ENCODE results near the gene PRKCB. TPM values are rescaled to one million over a fixed set of nuclear protein-coding genes. Genes with fewer than 3 reads are reported as not detected.

Gene PRKCB
- total RNA-seq, 1 donor from 2014 or later, result 1.0 TPM

GRCh38 chr16:23949630-23950290, 114.0 kb downstream of the PRKCB start:
- peaks cover 0 to 6% (median 0%) of the 10 kb centered on the region in 3 donors for H3K4me1 ChIP-seq (ENCODE audit: control insufficient read depth in 3 of 3, insufficient read depth in 3 of 3, low read length in 3 of 3)
- H3K4me3 ChIP-seq (ENCODE audit: low read length in 3 of 3), result no peak overlapping the region
- H3K9me3 ChIP-seq (ENCODE audit: control insufficient read depth in 3 of 3, low read length in 3 of 3), result no peaks in the 10 kb centered on the region
- H3K36me3 ChIP-seq (ENCODE audit: control insufficient read depth in 3 of 3, insufficient read depth in 3 of 3, low read length in 3 of 3), result no peaks in the 10 kb centered on the region
- H3K27me3 ChIP-seq (ENCODE audit: control insufficient read depth in 3 of 3, insufficient read depth in 3 of 3, low read length in 3 of 3), result peaks cover 0 to 4% (median 0%) of the 10 kb centered on the region in 3 donors
- H3K27ac ChIP-seq (ENCODE audit: low read depth, low read length), result no peak overlapping the region
- no peak overlapping the region for H3K9ac ChIP-seq (ENCODE audit: low read depth in 1 of 3, low read length in 3 of 3)

DNA sequence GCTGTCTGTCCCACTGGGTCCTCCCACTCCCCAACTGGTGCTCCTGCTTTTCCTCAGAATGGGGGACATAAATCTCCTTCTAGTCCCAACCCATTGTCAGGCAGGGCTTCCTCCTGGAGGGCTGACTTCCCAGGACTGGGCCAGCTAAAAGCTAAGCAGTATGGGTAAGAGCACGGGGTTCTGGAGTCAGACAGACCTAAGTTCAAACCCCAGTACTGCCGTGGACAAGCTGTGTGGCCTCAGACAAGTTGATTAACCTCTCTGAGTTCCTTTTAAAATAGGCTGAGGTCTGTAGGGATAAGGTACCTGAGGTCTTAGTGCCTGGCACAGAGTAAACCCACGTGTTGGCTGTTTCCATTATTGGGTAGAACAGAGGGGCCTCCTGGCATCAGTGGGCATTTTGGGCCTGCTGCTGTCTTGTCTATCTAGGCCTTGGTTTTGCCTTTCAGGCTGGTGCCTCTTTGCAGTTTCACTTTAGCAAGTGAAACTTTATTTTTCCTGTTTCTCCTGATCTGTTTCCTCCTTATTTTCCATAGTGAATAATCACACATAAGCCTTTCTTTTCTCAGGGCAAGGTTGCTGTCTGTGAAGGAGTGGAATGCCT, 114.6 kb downstream of the PRKCB start:
- Histone ChIP-seq H3K9me3 (ENCODE audit: control insufficient read depth in 3 of 3, low read length in 3 of 3) (no peaks in the 10 kb centered on the region), H3K27ac (ENCODE audit: low read depth, low read length) (no peak overlapping the region), H3K9ac (ENCODE audit: low read depth in 1 of 3, low read length in 3 of 3) (no peak overlapping the region), H3K4me3 (ENCODE audit: low read length in 3 of 3) (no peak overlapping the region), H3K4me1 (ENCODE audit: control insufficient read depth in 3 of 3, insufficient read depth in 3 of 3, low read length in 3 of 3) (peaks cover 0 to 6% (median 0%) of the 10 kb centered on the region in 3 donors), H3K36me3 (ENCODE audit: control insufficient read depth in 3 of 3, insufficient read depth in 3 of 3, low read length in 3 of 3) (no peaks in the 10 kb centered on the region), H3K27me3 (ENCODE audit: control insufficient read depth in 3 of 3, insufficient read depth in 3 of 3, low read length in 3 of 3) (peaks cover 0 to 4% (median 0%) of the 10 kb centered on the region in 3 donors)

- peaks cover 0 to 6% (median 0%) of the 10 kb centered on the region in 3 donors for H3K4me1 ChIP-seq (ENCODE audit: control insufficient read depth in 3 of 3, insufficient read depth in 3 of 3, low read length in 3 of 3)
- H3K9ac ChIP-seq (ENCODE audit: low read depth in 1 of 3, low read length in 3 of 3), result no peak overlapping the region
- no peaks in the 10 kb centered on the region for H3K36me3 ChIP-seq (ENCODE audit: control insufficient read depth in 3 of 3, insufficient read depth in 3 of 3, low read length in 3 of 3)
- H3K4me3 ChIP-seq (ENCODE audit: low read length in 3 of 3), result no peak overlapping the region
- no peaks in the 10 kb centered on the region for H3K9me3 ChIP-seq (ENCODE audit: control insufficient read depth in 3 of 3, low read length in 3 of 3)
- peaks cover 0 to 4% (median 0%) of the 10 kb centered on the region in 3 donors for H3K27me3 ChIP-seq (ENCODE audit: control insufficient read depth in 3 of 3, insufficient read depth in 3 of 3, low read length in 3 of 3)
- no peak overlapping the region for H3K27ac ChIP-seq (ENCODE audit: low read depth, low read length)
Observed at GRCh38 chr16:23950898-23951297, 115.1 kb downstream of the PRKCB start.

- no peak overlapping the region for H3K4me3 ChIP-seq (ENCODE audit: low read length in 3 of 3)
- H3K27me3 ChIP-seq (ENCODE audit: control insufficient read depth in 3 of 3, insufficient read depth in 3 of 3, low read length in 3 of 3), result peaks cover 0 to 4% (median 0%) of the 10 kb centered on the region in 3 donors
- no peak overlapping the region for H3K27ac ChIP-seq (ENCODE audit: low read depth, low read length)
- H3K9me3 ChIP-seq (ENCODE audit: control insufficient read depth in 3 of 3, low read length in 3 of 3), result no peaks in the 10 kb centered on the region
- no peaks in the 10 kb centered on the region for H3K36me3 ChIP-seq (ENCODE audit: control insufficient read depth in 3 of 3, insufficient read depth in 3 of 3, low read length in 3 of 3)
- no peak overlapping the region for H3K9ac ChIP-seq (ENCODE audit: low read depth in 1 of 3, low read length in 3 of 3)
- peaks cover 0 to 6% (median 0%) of the 10 kb centered on the region in 3 donors for H3K4me1 ChIP-seq (ENCODE audit: control insufficient read depth in 3 of 3, insufficient read depth in 3 of 3, low read length in 3 of 3)
Observed at GRCh38 chr16:23952128-23952970, 116.6 kb downstream of the PRKCB start.

- H3K4me3 ChIP-seq (ENCODE audit: low read length in 3 of 3), result no peak overlapping the region
- no peak overlapping the region for H3K9ac ChIP-seq (ENCODE audit: low read depth in 1 of 3, low read length in 3 of 3)
- no peak overlapping the region for H3K27ac ChIP-seq (ENCODE audit: low read depth, low read length)
- peaks cover 0 to 6% (median 0%) of the 10 kb centered on the region in 3 donors for H3K4me1 ChIP-seq (ENCODE audit: control insufficient read depth in 3 of 3, insufficient read depth in 3 of 3, low read length in 3 of 3)
- peaks cover 0 to 2% (median 0%) of the 10 kb centered on the region in 3 donors for H3K27me3 ChIP-seq (ENCODE audit: control insufficient read depth in 3 of 3, insufficient read depth in 3 of 3, low read length in 3 of 3)
- no peaks in the 10 kb centered on the region for H3K36me3 ChIP-seq (ENCODE audit: control insufficient read depth in 3 of 3, insufficient read depth in 3 of 3, low read length in 3 of 3)
- no peaks in the 10 kb centered on the region for H3K9me3 ChIP-seq (ENCODE audit: control insufficient read depth in 3 of 3, low read length in 3 of 3)
Observed at GRCh38 chr16:23952971-23953300, 117.2 kb downstream of the PRKCB start.

DNA sequence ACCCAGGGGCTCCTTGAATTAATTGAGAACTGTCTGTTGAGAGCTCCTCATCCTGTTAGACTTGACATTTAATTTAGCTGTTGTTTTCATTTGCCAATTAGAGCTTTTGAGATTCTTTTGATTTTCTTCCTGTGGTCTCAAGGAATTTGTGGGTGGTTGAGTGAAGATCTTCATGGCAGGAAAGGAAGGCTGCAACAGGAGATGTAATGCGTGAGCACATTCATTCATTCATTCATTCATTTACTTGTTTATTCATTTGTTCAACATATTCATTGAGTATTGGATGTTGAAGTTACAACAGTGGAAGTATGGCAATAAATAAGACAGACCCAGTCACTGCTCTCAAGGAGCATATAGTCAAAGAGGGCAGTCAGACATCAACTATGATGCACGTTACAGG, 117.7 kb downstream of the PRKCB start:
- no peak overlapping the region for H3K4me3 ChIP-seq (ENCODE audit: low read length in 3 of 3)
- no peaks in the 10 kb centered on the region for H3K9me3 ChIP-seq (ENCODE audit: control insufficient read depth in 3 of 3, low read length in 3 of 3)
- peaks cover 0 to 2% (median 0%) of the 10 kb centered on the region in 3 donors for H3K27me3 ChIP-seq (ENCODE audit: control insufficient read depth in 3 of 3, insufficient read depth in 3 of 3, low read length in 3 of 3)
- H3K4me1 ChIP-seq (ENCODE audit: control insufficient read depth in 3 of 3, insufficient read depth in 3 of 3, low read length in 3 of 3), result peaks cover 0 to 6% (median 0%) of the 10 kb centered on the region in 3 donors
- no peak overlapping the region for H3K27ac ChIP-seq (ENCODE audit: low read depth, low read length)
- no peak overlapping the region for H3K9ac ChIP-seq (ENCODE audit: low read depth in 1 of 3, low read length in 3 of 3)
- H3K36me3 ChIP-seq (ENCODE audit: control insufficient read depth in 3 of 3, insufficient read depth in 3 of 3, low read length in 3 of 3), result no peaks in the 10 kb centered on the region

- Histone ChIP-seq H3K9ac (ENCODE audit: low read depth in 1 of 3, low read length in 3 of 3) (no peak overlapping the region), H3K36me3 (ENCODE audit: control insufficient read depth in 3 of 3, insufficient read depth in 3 of 3, low read length in 3 of 3) (no peaks in the 10 kb centered on the region), H3K4me1 (ENCODE audit: control insufficient read depth in 3 of 3, insufficient read depth in 3 of 3, low read length in 3 of 3) (peaks cover 0 to 6% (median 0%) of the 10 kb centered on the region in 3 donors), H3K27me3 (ENCODE audit: control insufficient read depth in 3 of 3, insufficient read depth in 3 of 3, low read length in 3 of 3) (peaks cover 0 to 2% (median 0%) of the 10 kb centered on the region in 3 donors), H3K4me3 (ENCODE audit: low read length in 3 of 3) (no peak overlapping the region), H3K9me3 (ENCODE audit: control insufficient read depth in 3 of 3, low read length in 3 of 3) (no peaks in the 10 kb centered on the region), H3K27ac (ENCODE audit: low read depth, low read length) (no peak overlapping the region)
Observed at GRCh38 chr16:23955088-23955487, 119.3 kb downstream of the PRKCB start.

GRCh38 chr16:23957287-23957686, 121.5 kb downstream of the PRKCB start:
- H3K9ac ChIP-seq (ENCODE audit: low read depth in 1 of 3, low read length in 3 of 3), result no peak overlapping the region
- no peak overlapping the region for H3K4me3 ChIP-seq (ENCODE audit: low read length in 3 of 3)
- no peaks in the 10 kb centered on the region for H3K36me3 ChIP-seq (ENCODE audit: control insufficient read depth in 3 of 3, insufficient read depth in 3 of 3, low read length in 3 of 3)
- H3K27me3 ChIP-seq (ENCODE audit: control insufficient read depth in 3 of 3, insufficient read depth in 3 of 3, low read length in 3 of 3), result peaks cover 0 to 2% (median 0%) of the 10 kb centered on the region in 3 donors
- H3K27ac ChIP-seq (ENCODE audit: low read depth, low read length), result no peak overlapping the region
- no peaks in the 10 kb centered on the region for H3K4me1 ChIP-seq (ENCODE audit: control insufficient read depth in 3 of 3, insufficient read depth in 3 of 3, low read length in 3 of 3)
- H3K9me3 ChIP-seq (ENCODE audit: control insufficient read depth in 3 of 3, low read length in 3 of 3), result no peaks in the 10 kb centered on the region

- Histone ChIP-seq H3K27me3 (ENCODE audit: control insufficient read depth in 3 of 3, insufficient read depth in 3 of 3, low read length in 3 of 3) (peaks cover 0 to 2% (median 0%) of the 10 kb centered on the region in 3 donors), H3K4me3 (ENCODE audit: low read length in 3 of 3) (no peak overlapping the region), H3K9me3 (ENCODE audit: control insufficient read depth in 3 of 3, low read length in 3 of 3) (no peaks in the 10 kb centered on the region), H3K36me3 (ENCODE audit: control insufficient read depth in 3 of 3, insufficient read depth in 3 of 3, low read length in 3 of 3) (no peaks in the 10 kb centered on the region), H3K4me1 (ENCODE audit: control insufficient read depth in 3 of 3, insufficient read depth in 3 of 3, low read length in 3 of 3) (no peaks in the 10 kb centered on the region), H3K9ac (ENCODE audit: low read depth in 1 of 3, low read length in 3 of 3) (no peak overlapping the region), H3K27ac (ENCODE audit: low read depth, low read length) (no peak overlapping the region)
Observed at GRCh38 chr16:23959072-23959751, 123.4 kb downstream of the PRKCB start.
